Naive thymus-derived CD4-positive, alpha-beta T cell (primary cell): ENCODE measurements around the gene SLC27A6. TPM values are rescaled to one million over a fixed set of nuclear protein-coding genes. Genes with fewer than 3 reads are reported as not detected.

Experiments
- ATAC-seq: fragments of 150-1000 bp; cut with Tn5 transposase; 2 replicates; pipeline ENCODE4 v1.10.0; 2021; ENCODE audit warnings: mild to moderate bottlenecking, moderate library complexity
- CTCF ChIA-PET: fragments of 350-600 bp; sonication (Branson Sonifier 250); formaldehyde crosslinking; loops from one replicate; lab custom pipeline; 2021; ENCODE audit warnings: antibody characterized with exemption; lab: Charles Lee
- POLR2A ChIA-PET: fragments of 350-600 bp; sonication (Branson Sonifier 250); formaldehyde crosslinking; loops from one replicate; lab custom pipeline; 2021; ENCODE audit warnings: antibody characterized with exemption, inconsistent platforms; lab: Charles Lee
- DNase-seq, 9 donors: peaks; one replicate each; pipeline versions ENCODE4 v3.0.0 to v3.0.0-alpha.2; 2020 to 2022; ENCODE audit warnings: mixed read lengths in 1 of 9
- H3K27ac ChIP-seq: one replicate; pipeline ENCODE4 v1.7.0; 2013; ENCODE audit warnings: mild to moderate bottlenecking, low read depth, low read length, moderate library complexity
- H3K27me3 ChIP-seq, 2 donors: one replicate each; pipeline ENCODE4 v1.7.0; 2013; ENCODE audit warnings: low read length in 2 of 2, mild to moderate bottlenecking in 2 of 2, moderate library complexity in 2 of 2; ENCODE audit not compliant: control insufficient read depth in 2 of 2, insufficient read depth in 2 of 2
- H3K36me3 ChIP-seq, 3 experiments: 1 replicate in 2 of 3; 2 replicates in 1 of 3; pipeline ENCODE4 v1.7.0; 2013; ENCODE audit warnings: low read length in 3 of 3, mild to moderate bottlenecking in 3 of 3, moderate library complexity in 1 of 3; ENCODE audit not compliant: insufficient read depth in 3 of 3, control insufficient read depth in 2 of 3
- H3K4me1 ChIP-seq, 2 donors: one replicate each; pipeline ENCODE4 v1.7.0; 2013; ENCODE audit warnings: low read length in 2 of 2, mild to moderate bottlenecking in 2 of 2, moderate library complexity in 1 of 2; ENCODE audit not compliant: control insufficient read depth in 2 of 2, insufficient read depth in 2 of 2
- H3K4me3 ChIP-seq: 2 replicates; pipeline ENCODE4 v1.7.0; 2013; ENCODE audit warnings: mild to moderate bottlenecking, low read length
- H3K9me3 ChIP-seq, 3 experiments: 1 replicate in 2 of 3; 2 replicates in 1 of 3; pipeline ENCODE4 v1.7.0; 2013; ENCODE audit warnings: low read length in 3 of 3; ENCODE audit not compliant: control insufficient read depth in 2 of 3
- H3K27ac Mint-ChIP-seq, 9 donors: one replicate each; pipeline ENCODE4 v1.8.0; 2020 to 2022; ENCODE audit warnings: mixed read lengths in 9 of 9, mild to moderate bottlenecking in 8 of 9, moderate library complexity in 5 of 9, inconsistent platforms in 2 of 9
- H3K27me3 Mint-ChIP-seq, 5 donors: one replicate each; pipeline ENCODE4 v1.8.0; 2021 to 2022; ENCODE audit warnings: mixed read lengths in 5 of 5, mild to moderate bottlenecking in 1 of 5
- H3K36me3 Mint-ChIP-seq, 5 donors: one replicate each; pipeline ENCODE4 v1.8.0; 2020 to 2022; ENCODE audit warnings: mixed read lengths in 5 of 5, mild to moderate bottlenecking in 3 of 5, inconsistent platforms in 1 of 5
- H3K4me1 Mint-ChIP-seq, 7 donors: one replicate each; pipeline ENCODE4 v1.8.0; 2020 to 2022; ENCODE audit warnings: mixed read lengths in 7 of 7, mild to moderate bottlenecking in 3 of 7, inconsistent platforms in 1 of 7
- H3K4me3 Mint-ChIP-seq, 10 donors: one replicate each; pipeline ENCODE4 v1.8.0; 2020 to 2022; ENCODE audit warnings: mild to moderate bottlenecking in 10 of 10, mixed read lengths in 10 of 10, moderate library complexity in 6 of 10, inconsistent platforms in 2 of 10
- H3K9me3 Mint-ChIP-seq, 11 donors: one replicate each; pipeline ENCODE4 v1.8.0; 2020 to 2022; ENCODE audit warnings: mixed read lengths in 11 of 11, mild to moderate bottlenecking in 4 of 11, inconsistent platforms in 1 of 11, moderate library complexity in 1 of 11
- intact Hi-C, 2 donors: fragments of 100-400 bp; cut with micrococcal nuclease; formaldehyde crosslinking; loops; one replicate each; pipeline ENCODE4 v1.15.1; 2023
- polyA plus RNA-seq, 2 donors: library from polyadenylated mRNA; unstranded; fragments of 300-500 nt; fragmentation: Illumina TruSeq; gene quantifications; one replicate each; pipeline ENCODE4 v1.2.3, GENCODE V29; 2021
- total RNA-seq, 6 experiments: library from RNA in 5 of 6; stranded (reverse) in 5 of 6; gene quantifications; 1 replicate in 5 of 6; 2 replicates in 1 of 6; pipeline ENCODE4 v1.2.3 and lab custom pipeline; 2021 to 2026

SLC27A6 gene
- total and polyA plus RNA-seq, 7 experiments from 2014 or later = not detected

DNA sequence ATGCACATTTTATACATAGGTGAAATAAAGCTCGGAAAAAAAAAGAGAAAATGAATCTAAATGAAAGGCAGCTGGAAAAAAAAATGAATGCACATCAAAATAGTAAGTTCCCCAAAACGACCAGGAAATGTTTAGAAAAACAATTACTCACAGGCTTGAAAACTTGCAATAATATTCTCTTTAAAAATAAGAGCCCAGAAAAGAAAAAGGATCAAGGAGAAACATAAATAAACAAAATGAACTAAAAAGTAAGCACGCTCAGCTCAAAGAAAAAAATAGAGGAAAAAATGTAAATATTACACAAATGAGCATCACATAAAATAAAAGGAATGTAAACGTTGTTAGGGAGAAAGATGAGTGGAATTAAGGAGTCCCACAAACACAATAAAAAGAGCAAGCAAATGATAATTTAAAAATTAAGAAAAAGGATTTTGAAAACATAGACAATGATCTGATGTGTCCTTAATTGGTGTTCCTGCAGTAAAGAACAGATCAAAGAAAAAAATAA lies 54.2 kb downstream of the SLC27A6 start:
- intact Hi-C loops = no loop called here

DNA sequence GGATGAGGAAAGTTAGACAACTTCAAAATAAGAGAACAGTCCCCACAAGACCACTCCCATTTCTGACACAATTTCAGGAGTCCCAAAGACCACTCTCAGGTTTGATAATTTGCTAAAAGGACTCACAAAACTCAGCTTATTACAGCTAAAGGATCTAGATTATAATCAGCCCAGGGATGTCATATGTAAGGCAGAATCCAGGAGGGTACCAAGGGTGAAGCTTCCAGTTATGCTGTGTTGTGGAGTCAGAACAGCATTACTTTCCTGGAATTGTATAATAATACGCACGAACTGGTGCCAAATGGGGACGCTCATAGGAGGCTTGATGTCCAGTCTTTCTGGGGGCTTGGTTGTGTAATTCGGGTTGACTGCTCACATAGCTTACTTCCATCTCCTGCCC lies 55.4 kb downstream of the SLC27A6 start:
- DNase-seq (no peak), ATAC-seq (no peak)
- Histone ChIP-seq H3K4me3 (no peak overlapping the region), H3K4me1 (no peaks in the 10 kb centered on the region), H3K9me3 (no peaks in the 10 kb centered on the region), H3K27ac (no peak overlapping the region), H3K27me3 (no peaks in the 10 kb centered on the region), H3K36me3 (no peaks in the 10 kb centered on the region)
- no peaks in the 10 kb centered on the region for H3K9me3 Mint-ChIP-seq
- H3K4me3 Mint-ChIP-seq = no peak overlapping the region
- CTCF ChIA-PET = no interaction called here
- no peak overlapping the region for H3K27ac Mint-ChIP-seq
- no peaks in the 10 kb centered on the region for H3K36me3 Mint-ChIP-seq
- peaks cover 0 to 15% (median 15%) of the 10 kb centered on the region in 5 donors for H3K27me3 Mint-ChIP-seq
- intact Hi-C loops = no loop called here
- no peaks in the 10 kb centered on the region for H3K4me1 Mint-ChIP-seq
- POLR2A ChIA-PET = no interaction called here

More for the DNA sequence above, 54.2 kb downstream of the SLC27A6 start:
- no peak for DNase-seq
- no peaks in the 10 kb centered on the region for H3K9me3 Mint-ChIP-seq
- Histone ChIP-seq H3K36me3 (no peaks in the 10 kb centered on the region), H3K27ac (no peak overlapping the region), H3K27me3 (no peaks in the 10 kb centered on the region), H3K4me1 (no peaks in the 10 kb centered on the region), H3K4me3 (no peak overlapping the region), H3K9me3 (no peaks in the 10 kb centered on the region)
- ChIA-PET POLR2A (no interaction called here), CTCF (no interaction called here)
- H3K4me3 Mint-ChIP-seq = no peak overlapping the region
- no peak overlapping the region for H3K27ac Mint-ChIP-seq
- peaks cover 0 to 18% (median 15%) of the 10 kb centered on the region in 5 donors for H3K27me3 Mint-ChIP-seq
- no peak for ATAC-seq
- no peaks in the 10 kb centered on the region for H3K36me3 Mint-ChIP-seq
- no peaks in the 10 kb centered on the region for H3K4me1 Mint-ChIP-seq

GRCh38 chr5:129021744-129022143 lies 56.5 kb downstream of the SLC27A6 start:
- H3K36me3 ChIP-seq = no peaks in the 10 kb centered on the region
- Mint-ChIP-seq H3K4me1 (no peaks in the 10 kb centered on the region), H3K27me3 (peaks cover 0 to 15% (median 10%) of the 10 kb centered on the region in 5 donors), H3K36me3 (no peaks in the 10 kb centered on the region), H3K27ac (no peak overlapping the region), H3K4me3 (no peak overlapping the region), H3K9me3 (no peaks in the 10 kb centered on the region)
- no peaks in the 10 kb centered on the region for H3K4me1 ChIP-seq
- no peak for ATAC-seq
- ChIA-PET CTCF (no interaction called here), POLR2A (no interaction called here)
- no peaks in the 10 kb centered on the region for H3K27me3 ChIP-seq
- H3K4me3 ChIP-seq = no peak overlapping the region
- no peak overlapping the region for H3K27ac ChIP-seq
- no peak for DNase-seq
- H3K9me3 ChIP-seq = no peaks in the 10 kb centered on the region
- intact Hi-C loops = no loop called here

DNA sequence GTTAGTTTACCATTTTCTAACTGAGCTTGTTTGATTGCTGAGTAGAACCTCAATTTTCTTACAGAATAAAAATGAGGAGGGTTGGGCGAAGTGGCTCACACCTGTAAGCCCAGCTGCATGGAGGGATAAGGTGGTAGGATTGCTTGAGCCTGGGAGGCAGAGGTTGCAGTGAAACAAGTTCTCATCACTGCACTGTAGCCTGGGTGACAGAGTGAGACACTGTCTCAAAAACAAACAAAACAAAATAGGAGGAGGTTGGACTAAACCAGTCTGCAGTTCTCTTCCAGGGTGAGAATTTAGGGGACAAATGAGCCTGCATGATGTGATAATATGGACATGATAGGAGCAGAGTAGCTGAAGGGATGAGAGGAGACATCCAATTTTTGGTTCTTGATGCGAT lies 57.3 kb downstream of the SLC27A6 start:
- no peaks in the 10 kb centered on the region for H3K4me1 ChIP-seq
- H3K27ac ChIP-seq = no peak overlapping the region
- H3K36me3 ChIP-seq = no peaks in the 10 kb centered on the region
- no peak for ATAC-seq
- H3K4me1 Mint-ChIP-seq = no peaks in the 10 kb centered on the region
- no peak overlapping the region for H3K27ac Mint-ChIP-seq
- intact Hi-C loops = no loop called here
- no peaks in the 10 kb centered on the region for H3K9me3 ChIP-seq
- H3K9me3 Mint-ChIP-seq = no peaks in the 10 kb centered on the region
- DNase-seq = no peak
- no peak overlapping the region for H3K4me3 Mint-ChIP-seq
- H3K27me3 Mint-ChIP-seq = peaks cover 0 to 14% (median 9%) of the 10 kb centered on the region in 5 donors
- POLR2A ChIA-PET = no interaction called here
- no peaks in the 10 kb centered on the region for H3K27me3 ChIP-seq
- no peak overlapping the region for H3K4me3 ChIP-seq
- CTCF ChIA-PET = no interaction called here
- H3K36me3 Mint-ChIP-seq = no peaks in the 10 kb centered on the region

- no peak for ATAC-seq
- no peak overlapping the region for H3K4me3 ChIP-seq
- no peaks in the 10 kb centered on the region for H3K4me1 ChIP-seq
- no peak for DNase-seq
- ChIA-PET POLR2A (no interaction called here), CTCF (interaction anchor here (0.7 kb wide), 1 partner anchor 26 kb away, joined by 3 read pairs; no protein-coding TSS in a partner anchor)
- no peaks in the 10 kb centered on the region for H3K9me3 Mint-ChIP-seq
- no peaks in the 10 kb centered on the region for H3K36me3 Mint-ChIP-seq
- H3K9me3 ChIP-seq = no peaks in the 10 kb centered on the region
- intact Hi-C loops = no loop called here
- no peaks in the 10 kb centered on the region for H3K27me3 ChIP-seq
- no peak overlapping the region for H3K27ac ChIP-seq
- no peaks in the 10 kb centered on the region for H3K36me3 ChIP-seq
- peaks cover 0 to 11% (median 5%) of the 10 kb centered on the region in 5 donors for H3K27me3 Mint-ChIP-seq
- no peak overlapping the region for H3K27ac Mint-ChIP-seq
- H3K4me3 Mint-ChIP-seq = no peak overlapping the region
- peaks cover 0 to 2% (median 0%) of the 10 kb centered on the region in 7 donors for H3K4me1 Mint-ChIP-seq
Observed at GRCh38 chr5:129027260-129027659, 62.0 kb downstream of the SLC27A6 start.

DNA sequence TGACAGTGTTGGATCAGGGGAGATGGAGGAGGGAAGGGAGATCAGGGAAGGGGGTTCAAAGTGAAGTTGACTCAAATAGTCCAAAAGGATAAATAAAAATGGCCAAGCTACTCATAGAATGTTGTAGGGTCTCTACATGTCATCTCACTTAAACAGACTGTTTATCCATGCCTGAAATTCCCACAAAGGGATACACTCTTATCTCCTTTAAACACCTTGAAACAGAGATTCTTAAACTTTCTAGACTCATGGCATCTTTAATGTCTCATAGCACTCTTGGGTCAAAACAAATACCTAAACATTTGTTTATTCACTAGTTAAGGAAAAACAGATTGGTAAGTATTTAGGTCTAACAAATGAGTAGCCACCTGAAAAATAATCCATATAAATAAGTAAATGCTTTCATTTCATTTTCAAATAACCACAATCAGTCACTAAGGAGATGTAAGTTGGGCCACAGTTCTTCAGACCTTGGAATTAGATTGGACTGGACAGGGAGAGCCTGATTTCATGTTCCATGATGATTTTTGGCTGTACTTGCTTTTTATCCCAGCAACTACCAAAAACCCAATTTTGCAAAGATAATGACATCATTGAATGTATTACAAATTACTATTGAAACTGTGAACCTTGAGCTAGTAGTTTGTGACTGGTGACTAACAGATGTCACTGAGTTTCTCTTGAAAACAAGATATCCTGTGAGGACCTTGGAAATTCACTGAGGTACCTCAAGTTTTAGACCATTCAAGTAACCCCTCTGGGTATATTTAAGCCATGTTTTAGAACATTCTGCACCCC lies 66.8 kb downstream of the SLC27A6 start:
- ATAC-seq (no peak), DNase-seq (no peak)
- intact Hi-C loops = loop anchor here in 1 of 2 donors (1.0 kb wide), 1 partner anchor 9 kb away; no protein-coding TSS in a partner anchor
- Histone ChIP-seq H3K27ac (no peak overlapping the region), H3K27me3 (no peaks in the 10 kb centered on the region), H3K4me3 (no peak overlapping the region), H3K4me1 (no peaks in the 10 kb centered on the region), H3K36me3 (no peaks in the 10 kb centered on the region), H3K9me3 (no peaks in the 10 kb centered on the region)
- Mint-ChIP-seq H3K27me3 (peaks cover 0 to 21% (median 18%) of the 10 kb centered on the region in 5 donors), H3K36me3 (no peaks in the 10 kb centered on the region), H3K9me3 (peaks cover 0 to 4% (median 0%) of the 10 kb centered on the region in 11 donors), H3K4me3 (no peak overlapping the region), H3K27ac (no peak overlapping the region), H3K4me1 (peaks cover 0 to 2% (median 0%) of the 10 kb centered on the region in 7 donors)
- ChIA-PET CTCF (no interaction called here), POLR2A (no interaction called here)
